NCI-H1105 treated with DMSO at 0.1 percent for 48 hours (cell line): ENCODE data around the gene AK8.

Source experiments
- DNase-seq: peaks from one replicate; lab custom pipeline; 2025; lab: John Stamatoyannopoulos, UW

The AK8 gene

GRCh38 chr9:132857616-132858342, 20.3 kb downstream of the AK8 start:
- DNase-seq, result no peak

DNA sequence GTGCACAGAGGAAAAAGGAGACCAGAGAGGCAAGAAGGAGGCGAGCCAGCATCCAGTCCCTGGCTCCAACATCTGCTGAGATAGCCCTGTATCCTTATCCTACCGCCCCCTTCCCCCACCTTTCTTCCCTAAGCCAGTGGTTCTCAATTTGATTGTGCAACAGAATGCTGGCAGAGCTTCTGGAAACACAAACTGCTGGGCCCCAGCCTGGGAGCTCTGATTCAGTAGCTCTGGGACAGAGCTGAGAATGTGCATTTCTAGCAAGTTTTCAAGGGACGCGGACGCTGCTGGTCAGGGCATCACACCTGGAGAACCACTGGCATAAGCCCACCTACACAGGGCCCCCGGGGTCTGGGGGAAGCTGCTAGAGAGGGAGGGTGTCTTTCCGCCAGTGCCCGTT, 21.1 kb downstream of the AK8 start:
- no peak for DNase-seq

DNA sequence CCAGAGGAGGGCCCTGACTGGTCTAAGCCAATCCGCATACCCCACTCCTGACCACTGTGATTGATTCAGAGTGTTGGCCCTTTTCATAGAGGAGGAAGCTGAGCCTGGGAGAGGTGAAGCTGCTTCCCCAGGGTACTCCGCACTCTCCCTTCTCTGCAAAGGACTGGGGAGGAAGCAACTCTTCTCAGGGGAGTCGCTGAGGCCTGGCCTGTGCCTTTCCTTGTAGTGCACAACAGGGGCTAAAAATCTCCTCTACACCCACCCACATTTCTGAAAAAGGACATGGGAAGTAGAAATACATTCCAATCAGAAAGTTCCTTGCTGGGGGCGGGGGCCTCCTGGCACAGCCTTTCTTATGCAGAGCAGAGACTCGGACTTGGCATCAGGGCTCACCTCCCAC, 22.2 kb downstream of the AK8 start:
- no peak for DNase-seq

- no peak for DNase-seq
These were observed 23.3 kb downstream of the AK8 start for GRCh38 chr9:132854832-132855231.

DNA sequence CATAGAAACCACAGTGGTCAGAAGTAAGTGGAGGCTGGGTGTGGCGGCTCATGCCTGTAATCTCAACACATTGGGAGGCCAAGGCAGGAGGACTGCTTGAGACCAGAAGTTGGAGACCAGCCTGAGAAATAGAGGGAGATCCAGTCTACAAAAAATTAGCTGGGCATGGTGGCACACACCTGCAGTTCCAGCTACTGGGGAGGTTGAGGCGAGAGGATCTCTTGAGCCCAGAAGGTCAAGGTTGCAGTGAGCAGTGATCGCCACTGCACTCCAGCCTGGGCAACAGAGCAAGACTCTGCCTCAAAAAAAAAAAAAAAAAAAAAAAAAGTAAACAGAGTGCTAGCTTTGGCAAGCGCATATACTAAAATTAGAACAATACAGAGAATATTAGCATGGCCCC, 24.6 kb downstream of the AK8 start:
- no peak for DNase-seq

- DNase-seq, result no peak
These were observed 28.8 kb downstream of the AK8 start for GRCh38 chr9:132849185-132849706.

DNA sequence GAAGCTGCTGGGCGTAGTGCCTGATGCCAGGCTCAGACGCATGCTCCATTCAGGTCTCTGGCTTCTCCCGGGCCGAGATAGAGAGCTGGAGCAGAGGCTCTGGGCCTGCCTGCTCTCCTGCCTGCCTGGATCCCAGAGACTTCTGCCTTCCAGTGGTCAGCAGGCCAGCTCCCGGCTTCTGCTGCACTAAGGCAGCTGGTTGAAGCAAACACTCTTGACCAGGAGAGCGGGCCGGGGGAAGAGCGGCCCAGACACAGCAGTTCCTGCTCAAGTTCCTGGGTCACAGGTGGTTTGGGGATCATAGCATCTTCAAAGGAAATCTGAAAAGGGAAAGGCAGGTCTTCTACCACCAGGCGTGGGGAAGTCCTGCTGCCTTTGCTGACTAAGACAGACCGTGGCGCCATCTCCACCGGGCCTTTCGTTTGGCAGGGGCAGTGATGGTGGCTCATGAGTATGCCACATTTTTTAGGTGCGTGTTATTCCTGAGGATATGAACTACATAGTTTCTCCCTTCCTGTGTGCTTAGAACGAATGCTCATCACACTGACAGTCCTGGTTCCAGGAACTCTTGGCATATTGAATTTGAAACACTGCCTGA, 31.1 kb downstream of the AK8 start:
- DNase-seq, result no peak

- no peak for DNase-seq
These were observed 31.8 kb downstream of the AK8 start for GRCh38 chr9:132846109-132846917.

- no peak for DNase-seq
These were observed 35.7 kb downstream of the AK8 start for GRCh38 chr9:132842124-132843044.

DNA sequence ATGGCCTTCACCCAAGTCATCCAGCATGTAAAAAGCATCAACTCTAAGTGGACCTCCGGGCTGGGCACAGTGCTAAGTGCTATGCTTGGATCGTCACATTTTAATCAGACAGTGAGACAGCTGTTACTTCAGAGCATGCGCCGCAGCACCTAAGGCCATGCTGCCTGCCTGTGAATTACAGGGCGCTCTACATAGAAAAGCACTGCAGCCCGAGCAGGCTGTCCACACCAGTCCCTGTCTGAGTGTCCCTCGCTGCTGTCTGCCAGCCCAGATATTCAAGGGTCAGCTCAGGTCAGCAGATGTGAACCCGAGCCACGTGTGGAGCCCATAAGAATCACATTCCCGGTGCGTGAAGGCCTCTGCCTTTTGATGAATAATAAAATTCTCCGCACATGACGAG, 37.1 kb downstream of the AK8 start:
- DNase-seq, result no peak

GRCh38 chr9:132838291-132838690, 39.8 kb downstream of the AK8 start:
- no peak for DNase-seq

- DNase-seq, result no peak
These were observed 40.4 kb downstream of the AK8 start for GRCh38 chr9:132837501-132838286.

DNA sequence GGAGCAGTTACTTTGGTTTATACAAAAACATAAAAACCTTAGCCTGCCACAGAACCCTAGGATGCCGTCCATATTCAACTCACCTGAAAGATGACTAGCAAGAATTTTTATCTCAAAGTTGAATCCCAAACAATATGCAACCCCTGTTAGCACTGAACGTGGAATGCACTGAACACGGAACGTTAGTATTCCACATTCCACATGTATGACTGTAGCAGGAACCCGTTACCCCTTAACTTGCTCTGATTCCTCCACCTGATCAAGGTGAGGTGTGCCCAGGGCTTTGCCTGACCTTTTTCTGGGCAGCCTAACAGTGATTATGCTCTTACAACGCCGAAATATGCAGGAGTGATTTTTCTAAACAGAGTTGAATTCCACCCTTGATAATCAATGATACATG, 43.7 kb downstream of the AK8 start:
- no peak for DNase-seq

- no peak for DNase-seq
These were observed 44.4 kb downstream of the AK8 start for GRCh38 chr9:132833550-132834121.

DNA sequence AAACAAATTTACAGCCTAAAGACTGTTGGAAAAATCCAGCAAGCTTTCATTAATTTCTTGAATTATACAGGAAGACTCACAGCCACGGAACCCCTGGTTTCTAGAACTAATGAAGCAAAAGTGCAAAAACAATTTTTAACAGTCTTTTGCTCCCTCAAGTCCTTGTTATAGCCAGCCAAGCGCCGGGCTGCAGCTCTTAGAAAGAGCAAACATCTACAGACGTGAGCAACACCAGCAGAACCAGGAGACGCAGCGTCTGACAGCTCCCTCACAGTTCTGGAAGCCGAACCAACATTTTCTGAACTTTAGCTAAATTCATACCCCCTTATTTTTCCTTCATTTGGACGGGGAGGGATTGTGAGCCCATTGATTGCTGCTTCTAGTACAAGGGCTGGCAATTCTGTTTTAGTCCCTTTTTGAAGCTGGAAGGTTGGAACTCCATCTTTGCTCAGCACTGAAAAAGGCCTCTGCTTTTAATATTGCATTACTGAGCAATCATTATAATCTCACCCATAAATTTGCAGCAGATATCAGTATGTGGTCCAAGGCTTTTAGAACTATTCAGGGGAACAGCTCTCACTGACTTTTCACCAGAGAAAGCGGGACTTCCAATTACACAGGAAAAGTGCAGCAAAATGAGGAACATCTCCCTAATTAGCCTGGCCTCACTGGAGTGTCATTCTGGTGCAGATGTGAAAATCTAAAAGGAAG, 45.8 kb downstream of the AK8 start:
- no peak for DNase-seq

GRCh38 chr9:132828201-132828770, 49.8 kb downstream of the AK8 start:
- no peak for DNase-seq

GRCh38 chr9:132827366-132827765, 50.7 kb downstream of the AK8 start:
- no peak for DNase-seq

- DNase-seq, result no peak
These were observed 51.3 kb downstream of the AK8 start for GRCh38 chr9:132826621-132827365.

DNA sequence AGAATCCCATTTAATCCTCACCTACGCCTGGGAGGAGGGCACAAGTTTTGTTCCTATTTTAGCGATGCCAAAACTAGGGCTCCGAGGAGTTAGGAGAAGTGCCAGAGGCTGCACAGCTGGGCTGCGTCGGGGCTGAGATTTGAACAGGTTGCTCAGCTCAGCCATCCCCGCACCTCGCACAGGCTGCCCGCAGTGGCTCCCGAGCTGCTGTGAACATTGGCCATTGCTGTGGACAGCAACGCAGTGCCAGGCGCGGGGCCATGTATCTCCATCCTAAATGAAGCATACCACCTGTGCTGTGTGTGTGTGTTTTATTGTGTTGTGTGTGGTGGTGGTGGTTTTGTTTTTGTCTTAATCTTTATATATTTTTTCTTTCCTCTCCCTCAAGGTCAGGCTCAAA, 52.0 kb downstream of the AK8 start:
- DNase-seq, result no peak
